HEK293 (cell line): ENCODE results near the gene STMN1.

Experiments used
- KLF8 ChIP-seq: fragments of 450-650 bp; formaldehyde crosslinking; IDR thresholded peaks from 2 replicates; pipeline ENCODE4 v1.5.1; 2016; ENCODE audit warnings: missing biosample characterization, missing genetic modification characterization
- OVOL3 ChIP-seq: fragments of 450-650 bp; formaldehyde crosslinking; IDR thresholded peaks from 2 replicates; pipeline ENCODE4 v1.5.1; 2016; ENCODE audit warnings: missing biosample characterization, missing genetic modification characterization
- PATZ1 ChIP-seq: fragments of 450-650 bp; formaldehyde crosslinking; IDR thresholded peaks from 2 replicates; pipeline ENCODE4 v1.5.1; 2016; ENCODE audit warnings: missing biosample characterization, missing genetic modification characterization
- SCRT2 ChIP-seq: fragments of 450-650 bp; formaldehyde crosslinking; IDR thresholded peaks from 2 replicates; pipeline ENCODE4 v1.5.1; 2016; ENCODE audit warnings: missing biosample characterization, missing genetic modification characterization
- SP7 ChIP-seq: fragments of 450-650 bp; formaldehyde crosslinking; IDR thresholded peaks from 2 replicates; pipeline ENCODE4 v1.5.1; 2016; ENCODE audit warnings: missing biosample characterization, missing genetic modification characterization
- ZBTB21 ChIP-seq: fragments of 450-650 bp; formaldehyde crosslinking; IDR thresholded peaks from 2 replicates; pipeline ENCODE4 v1.5.1; 2017; ENCODE audit warnings: missing biosample characterization, missing genetic modification characterization
- ZFHX2 ChIP-seq: fragments of 450-650 bp; formaldehyde crosslinking; conservative IDR thresholded peaks from 2 replicates; pipeline ENCODE4 v1.5.1; 2016; ENCODE audit warnings: missing biosample characterization, missing genetic modification characterization
- ZFP41 ChIP-seq: fragments of 450-650 bp; formaldehyde crosslinking; IDR thresholded peaks from 2 replicates; pipeline ENCODE4 v1.5.1; 2016; ENCODE audit warnings: missing biosample characterization, missing genetic modification characterization, borderline replicate concordance
- ZNF132 ChIP-seq: fragments of 450-650 bp; formaldehyde crosslinking; IDR thresholded peaks from 2 replicates; pipeline ENCODE4 v1.5.1; 2017; ENCODE audit warnings: missing biosample characterization, missing genetic modification characterization, borderline replicate concordance
- ZNF2 ChIP-seq: fragments of 450-650 bp; formaldehyde crosslinking; IDR thresholded peaks from 2 replicates; pipeline ENCODE4 v1.5.1; 2016; ENCODE audit warnings: missing biosample characterization, missing genetic modification characterization
- ZNF324 ChIP-seq: fragments of 450-650 bp; formaldehyde crosslinking; IDR thresholded peaks from 2 replicates; pipeline ENCODE4 v1.5.1; 2016; ENCODE audit warnings: missing biosample characterization, missing genetic modification characterization
- ZNF362 ChIP-seq: fragments of 450-650 bp; formaldehyde crosslinking; IDR thresholded peaks from 2 replicates; pipeline ENCODE4 v1.5.1; 2016; ENCODE audit warnings: missing biosample characterization, missing genetic modification characterization
- ZNF416 ChIP-seq: fragments of 450-650 bp; formaldehyde crosslinking; IDR thresholded peaks from 2 replicates; pipeline ENCODE4 v1.5.1; 2016; ENCODE audit warnings: missing biosample characterization, missing genetic modification characterization
- ZNF514 ChIP-seq: fragments of 450-650 bp; formaldehyde crosslinking; IDR thresholded peaks from 2 replicates; pipeline ENCODE4 v1.5.1; 2016; ENCODE audit warnings: missing biosample characterization, missing genetic modification characterization
- ZNF549 ChIP-seq: fragments of 450-650 bp; IDR thresholded peaks from 2 replicates; pipeline ENCODE4 v1.5.1; 2018; ENCODE audit warnings: missing biosample characterization, missing genetic modification characterization, mild to moderate bottlenecking, inconsistent platforms, moderate library complexity
- ZNF624 ChIP-seq: fragments of 450-650 bp; formaldehyde crosslinking; IDR thresholded peaks from 2 replicates; pipeline ENCODE4 v1.5.1; 2017; ENCODE audit warnings: missing biosample characterization, missing genetic modification characterization
- ZNF701 ChIP-seq: fragments of 450-650 bp; formaldehyde crosslinking; IDR thresholded peaks from 2 replicates; pipeline ENCODE4 v1.5.1; 2016; ENCODE audit warnings: missing biosample characterization, missing genetic modification characterization
- ZNF76 ChIP-seq: fragments of 450-650 bp; formaldehyde crosslinking; IDR thresholded peaks from 2 replicates; pipeline ENCODE4; 2016; ENCODE audit warnings: low read depth, missing biosample characterization, missing genetic modification characterization, borderline replicate concordance
- ZSCAN18 ChIP-seq: fragments of 450-650 bp; formaldehyde crosslinking; IDR thresholded peaks from 2 replicates; pipeline ENCODE4 v1.5.1; 2016; ENCODE audit warnings: missing biosample characterization, missing genetic modification characterization
- ZSCAN23 ChIP-seq: fragments of 450-650 bp; formaldehyde crosslinking; IDR thresholded peaks from 2 replicates; pipeline ENCODE4 v1.5.1; 2016; ENCODE audit warnings: missing biosample characterization, missing genetic modification characterization
- TF ChIP-seq, protein P1 (sequence below): fragments of 450-650 bp; formaldehyde crosslinking; IDR thresholded peaks from 2 replicates; pipeline ENCODE4 v1.5.1; 2016; ENCODE audit warnings: missing biosample characterization, missing genetic modification characterization
- TF ChIP-seq, protein P2 (sequence below): fragments of 450-650 bp; formaldehyde crosslinking; IDR thresholded peaks from 2 replicates; pipeline ENCODE4 v1.5.1; 2016; ENCODE audit warnings: missing biosample characterization, missing genetic modification characterization
- TF ChIP-seq, protein P3 (sequence below): fragments of 450-650 bp; formaldehyde crosslinking; IDR thresholded peaks from 2 replicates; pipeline ENCODE4 v1.5.1; 2017; ENCODE audit warnings: missing biosample characterization, missing genetic modification characterization
- TF ChIP-seq, protein P4 (sequence below): fragments of 450-650 bp; formaldehyde crosslinking; IDR thresholded peaks from 2 replicates; pipeline ENCODE4 v1.5.1; 2016; ENCODE audit warnings: missing biosample characterization, missing genetic modification characterization

The STMN1 gene

DNA sequence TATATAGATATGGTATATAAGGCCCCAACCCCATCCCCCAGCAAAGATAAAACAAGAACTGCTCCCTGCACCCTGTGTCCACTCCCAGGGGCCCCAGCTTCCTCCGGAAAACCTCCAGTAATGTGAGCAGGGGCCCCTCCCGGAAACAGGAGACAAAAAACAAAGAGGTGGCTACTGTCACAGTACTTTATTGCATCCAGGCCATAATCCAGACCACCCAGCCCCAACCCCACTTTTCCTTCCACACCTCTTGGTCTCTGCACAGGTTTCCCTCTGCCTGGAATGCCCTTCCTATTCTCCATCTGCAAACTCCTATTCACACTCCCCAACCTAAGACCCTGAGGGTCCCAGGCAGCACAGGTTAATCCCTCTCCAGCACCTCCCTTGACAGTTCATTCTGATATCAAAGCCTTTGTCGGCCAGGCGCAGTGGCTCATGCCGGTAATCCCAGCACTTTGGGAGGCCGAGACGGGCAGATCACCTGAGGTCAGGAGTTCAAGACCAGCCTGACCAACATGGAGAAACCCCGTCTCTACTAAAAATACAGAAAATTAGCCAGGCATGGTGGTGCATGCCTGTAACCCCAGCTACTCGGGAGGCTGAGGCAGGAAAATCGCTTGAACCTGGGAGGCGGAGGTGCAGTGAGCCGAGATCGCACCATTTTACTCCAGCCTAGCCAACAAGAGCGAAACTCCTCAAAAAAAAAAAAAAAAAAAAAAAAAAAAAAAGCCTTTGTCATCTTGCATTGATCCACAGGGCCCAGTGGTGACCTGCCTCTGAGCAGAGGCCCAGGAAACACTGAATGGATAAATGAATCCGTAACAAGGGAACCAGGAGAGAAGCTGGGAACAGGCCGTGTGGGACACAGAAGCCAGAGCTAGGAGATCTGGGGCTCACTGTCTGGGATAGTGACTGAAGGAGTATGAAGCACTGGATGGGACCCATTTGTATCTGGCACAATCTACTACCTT lies 44.6 kb downstream of the STMN1 start (continued):
- TF ChIP-seq, protein P1, sequence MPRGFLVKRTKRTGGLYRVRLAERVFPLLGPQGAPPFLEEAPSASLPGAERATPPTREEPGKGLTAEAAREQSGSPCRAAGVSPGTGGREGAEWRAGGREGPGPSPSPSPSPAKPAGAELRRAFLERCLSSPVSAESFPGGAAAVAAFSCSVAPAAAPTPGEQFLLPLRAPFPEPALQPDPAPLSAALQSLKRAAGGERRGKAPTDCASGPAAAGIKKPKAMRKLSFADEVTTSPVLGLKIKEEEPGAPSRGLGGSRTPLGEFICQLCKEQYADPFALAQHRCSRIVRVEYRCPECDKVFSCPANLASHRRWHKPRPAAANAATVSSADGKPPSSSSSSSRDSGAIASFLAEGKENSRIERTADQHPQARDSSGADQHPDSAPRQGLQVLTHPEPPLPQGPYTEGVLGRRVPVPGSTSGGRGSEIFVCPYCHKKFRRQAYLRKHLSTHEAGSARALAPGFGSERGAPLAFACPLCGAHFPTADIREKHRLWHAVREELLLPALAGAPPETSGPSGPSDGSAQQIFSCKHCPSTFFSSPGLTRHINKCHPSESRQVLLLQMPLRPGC: no peak
- TF ChIP-seq ZNF76 (tag by site-specific recombination) (no peak; the same call in 1 of the 2 replicates), ZNF624 (tag by site-specific recombination) (no peak), ZNF701 (tag by site-specific recombination) (no peak), SCRT2 (tag by site-specific recombination) (no peak), ZFP41 (tag by site-specific recombination) (no peak), ZSCAN18 (tag by site-specific recombination) (no peak), ZNF2 (tag by site-specific recombination) (no peak), ZNF514 (tag by site-specific recombination) (no peak), SP7 (tag by site-specific recombination) (peak; percentile 32; the same call in 1 of the 2 replicates), ZNF549 (tag by site-specific recombination) (no peak), ZBTB21 (tag by site-specific recombination) (no peak), ZNF362 (tag by site-specific recombination) (peak; percentile 89), PATZ1 (tag by site-specific recombination) (0 out of 2 replicates have a peak, but pooled peaks have one; percentile 20), ZNF132 (tag by site-specific recombination) (no peak), OVOL3 (tag by site-specific recombination) (no peak), ZNF416 (tag by site-specific recombination) (no peak), ZFHX2 (tag by site-specific recombination) (no peak), ZSCAN23 (tag by site-specific recombination) (no peak), ZNF324 (no peak), KLF8 (tag by site-specific recombination) (no peak)
- TF ChIP-seq, protein P2, sequence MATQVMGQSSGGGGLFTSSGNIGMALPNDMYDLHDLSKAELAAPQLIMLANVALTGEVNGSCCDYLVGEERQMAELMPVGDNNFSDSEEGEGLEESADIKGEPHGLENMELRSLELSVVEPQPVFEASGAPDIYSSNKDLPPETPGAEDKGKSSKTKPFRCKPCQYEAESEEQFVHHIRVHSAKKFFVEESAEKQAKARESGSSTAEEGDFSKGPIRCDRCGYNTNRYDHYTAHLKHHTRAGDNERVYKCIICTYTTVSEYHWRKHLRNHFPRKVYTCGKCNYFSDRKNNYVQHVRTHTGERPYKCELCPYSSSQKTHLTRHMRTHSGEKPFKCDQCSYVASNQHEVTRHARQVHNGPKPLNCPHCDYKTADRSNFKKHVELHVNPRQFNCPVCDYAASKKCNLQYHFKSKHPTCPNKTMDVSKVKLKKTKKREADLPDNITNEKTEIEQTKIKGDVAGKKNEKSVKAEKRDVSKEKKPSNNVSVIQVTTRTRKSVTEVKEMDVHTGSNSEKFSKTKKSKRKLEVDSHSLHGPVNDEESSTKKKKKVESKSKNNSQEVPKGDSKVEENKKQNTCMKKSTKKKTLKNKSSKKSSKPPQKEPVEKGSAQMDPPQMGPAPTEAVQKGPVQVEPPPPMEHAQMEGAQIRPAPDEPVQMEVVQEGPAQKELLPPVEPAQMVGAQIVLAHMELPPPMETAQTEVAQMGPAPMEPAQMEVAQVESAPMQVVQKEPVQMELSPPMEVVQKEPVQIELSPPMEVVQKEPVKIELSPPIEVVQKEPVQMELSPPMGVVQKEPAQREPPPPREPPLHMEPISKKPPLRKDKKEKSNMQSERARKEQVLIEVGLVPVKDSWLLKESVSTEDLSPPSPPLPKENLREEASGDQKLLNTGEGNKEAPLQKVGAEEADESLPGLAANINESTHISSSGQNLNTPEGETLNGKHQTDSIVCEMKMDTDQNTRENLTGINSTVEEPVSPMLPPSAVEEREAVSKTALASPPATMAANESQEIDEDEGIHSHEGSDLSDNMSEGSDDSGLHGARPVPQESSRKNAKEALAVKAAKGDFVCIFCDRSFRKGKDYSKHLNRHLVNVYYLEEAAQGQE (tag by site-specific recombination): no peak
- TF ChIP-seq, protein P3, sequence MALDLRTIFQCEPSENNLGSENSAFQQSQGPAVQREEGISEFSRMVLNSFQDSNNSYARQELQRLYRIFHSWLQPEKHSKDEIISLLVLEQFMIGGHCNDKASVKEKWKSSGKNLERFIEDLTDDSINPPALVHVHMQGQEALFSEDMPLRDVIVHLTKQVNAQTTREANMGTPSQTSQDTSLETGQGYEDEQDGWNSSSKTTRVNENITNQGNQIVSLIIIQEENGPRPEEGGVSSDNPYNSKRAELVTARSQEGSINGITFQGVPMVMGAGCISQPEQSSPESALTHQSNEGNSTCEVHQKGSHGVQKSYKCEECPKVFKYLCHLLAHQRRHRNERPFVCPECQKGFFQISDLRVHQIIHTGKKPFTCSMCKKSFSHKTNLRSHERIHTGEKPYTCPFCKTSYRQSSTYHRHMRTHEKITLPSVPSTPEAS (tag by site-specific recombination): no peak
- TF ChIP-seq, protein P4, sequence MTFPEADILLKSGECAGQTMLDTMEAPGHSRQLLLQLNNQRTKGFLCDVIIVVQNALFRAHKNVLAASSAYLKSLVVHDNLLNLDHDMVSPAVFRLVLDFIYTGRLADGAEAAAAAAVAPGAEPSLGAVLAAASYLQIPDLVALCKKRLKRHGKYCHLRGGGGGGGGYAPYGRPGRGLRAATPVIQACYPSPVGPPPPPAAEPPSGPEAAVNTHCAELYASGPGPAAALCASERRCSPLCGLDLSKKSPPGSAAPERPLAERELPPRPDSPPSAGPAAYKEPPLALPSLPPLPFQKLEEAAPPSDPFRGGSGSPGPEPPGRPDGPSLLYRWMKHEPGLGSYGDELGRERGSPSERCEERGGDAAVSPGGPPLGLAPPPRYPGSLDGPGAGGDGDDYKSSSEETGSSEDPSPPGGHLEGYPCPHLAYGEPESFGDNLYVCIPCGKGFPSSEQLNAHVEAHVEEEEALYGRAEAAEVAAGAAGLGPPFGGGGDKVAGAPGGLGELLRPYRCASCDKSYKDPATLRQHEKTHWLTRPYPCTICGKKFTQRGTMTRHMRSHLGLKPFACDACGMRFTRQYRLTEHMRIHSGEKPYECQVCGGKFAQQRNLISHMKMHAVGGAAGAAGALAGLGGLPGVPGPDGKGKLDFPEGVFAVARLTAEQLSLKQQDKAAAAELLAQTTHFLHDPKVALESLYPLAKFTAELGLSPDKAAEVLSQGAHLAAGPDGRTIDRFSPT (tag by site-specific recombination): peak; percentile 16; the same call in 1 of the 2 replicates
